ENCODE measurements around the gene AHSA1.
"Not testable (repeated sequence)": the region's sequence is repeated elsewhere in the genome, so short reads cannot be mapped to it uniquely, and the experiment has no call there.

AHSA1 gene

DNA sequence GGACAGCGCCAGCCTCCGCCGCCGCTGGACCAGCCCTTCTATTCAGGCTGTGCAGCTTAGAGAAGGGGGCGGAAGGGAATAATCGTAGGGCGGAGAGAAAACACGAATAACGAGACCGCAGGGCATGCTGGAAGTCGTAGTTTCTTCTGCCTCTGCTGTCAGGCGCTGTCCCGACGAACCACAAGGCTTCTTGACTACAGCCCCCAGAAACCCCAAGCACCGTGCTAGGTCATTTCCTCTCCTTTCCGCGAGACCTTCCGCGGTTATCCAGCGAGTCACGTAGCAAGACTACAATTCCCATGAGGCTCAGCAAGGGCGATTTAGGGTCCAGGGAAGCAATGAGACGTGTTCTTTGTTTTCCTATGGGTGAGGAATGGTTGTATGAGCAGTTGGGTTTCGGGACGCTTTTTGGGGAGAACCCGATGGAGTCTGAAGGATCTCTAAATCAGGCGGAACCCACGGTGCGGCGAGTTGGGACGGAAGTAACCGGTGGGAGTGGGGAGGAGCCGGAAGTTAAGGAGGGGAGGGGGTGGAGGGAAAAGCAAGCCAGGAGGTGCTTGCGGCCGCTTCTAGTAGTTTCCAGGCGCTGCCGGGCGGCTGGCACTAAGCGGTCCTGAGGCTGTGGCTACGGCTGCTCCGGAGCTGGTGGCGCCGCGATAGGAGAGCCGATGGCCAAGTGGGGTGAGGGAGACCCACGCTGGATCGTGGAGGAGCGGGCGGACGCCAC lies at the start of gene AHSA1, which contains the start of gene VIPAS39:
Gene AHSA1, plus strand, starts transcription at position 572 of the 727 bp plus-strand sequence. Its CDS starts 97 bp downstream, at position 669.
Gene VIPAS39, minus strand, starts transcription at position 80 of the 727 bp plus-strand sequence. CDS start 3,499 bp downstream, outside the sequence.
- peak; percentile 99 for DNase-seq (ENCODE audit: low spot score)

DNA sequence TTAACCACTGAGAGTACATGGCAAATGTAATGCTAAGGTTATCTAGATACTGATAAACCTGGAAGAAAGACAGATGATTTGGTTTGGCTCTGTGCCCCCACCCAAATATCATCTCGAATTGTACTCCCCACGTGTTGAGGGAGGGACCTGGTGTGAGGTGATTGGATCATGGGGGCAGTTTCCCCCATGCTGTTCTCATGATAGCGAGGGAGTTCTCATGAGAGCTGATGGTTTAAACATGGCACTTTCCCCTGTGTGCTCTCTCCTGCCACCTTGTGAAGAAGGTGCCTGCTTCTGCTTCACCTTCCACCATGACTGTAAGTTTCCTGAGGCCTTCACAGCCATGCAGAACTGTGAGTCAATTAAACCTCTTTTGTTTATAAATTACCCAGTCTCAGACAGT lies 48.8 kb upstream of the AHSA1 start:
- peak; percentile 18 for DNase-seq (ENCODE audit: low spot score)

DNA sequence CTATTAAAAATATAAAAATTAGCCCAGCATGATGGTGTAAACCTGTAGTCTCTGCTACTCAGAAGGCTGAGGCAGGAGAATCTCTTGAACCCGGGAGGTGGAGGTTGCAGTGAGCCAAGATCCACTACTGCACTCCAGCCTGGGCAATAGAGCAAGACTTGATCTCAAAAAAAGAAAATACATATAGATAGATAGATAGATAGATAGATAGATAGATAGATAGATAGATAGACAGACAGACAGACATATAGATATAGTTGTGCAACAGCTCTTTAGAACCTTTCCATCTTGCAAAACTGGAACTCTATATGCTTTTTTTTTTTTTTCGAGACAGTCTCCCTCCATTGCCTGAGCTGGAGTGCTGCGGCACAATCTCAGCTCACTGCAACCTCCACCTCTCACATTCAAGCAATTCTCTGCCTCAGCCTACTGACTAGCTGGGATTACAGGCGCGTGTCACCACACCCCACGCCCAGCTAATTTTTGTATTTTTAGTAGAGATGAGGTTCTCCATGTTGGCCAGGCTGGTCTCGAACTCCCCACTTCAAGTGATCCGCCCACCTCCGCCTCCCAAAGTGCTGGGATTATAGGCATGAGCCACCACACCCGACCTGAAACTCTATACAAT lies 42.4 kb upstream of the AHSA1 start:
- DNase-seq (ENCODE audit: low spot score), result not testable (repeated sequence)

GRCh38 chr14:77416098-77416497 lies 41.8 kb upstream of the AHSA1 start:
- not testable (repeated sequence) for DNase-seq (ENCODE audit: low spot score)

DNA sequence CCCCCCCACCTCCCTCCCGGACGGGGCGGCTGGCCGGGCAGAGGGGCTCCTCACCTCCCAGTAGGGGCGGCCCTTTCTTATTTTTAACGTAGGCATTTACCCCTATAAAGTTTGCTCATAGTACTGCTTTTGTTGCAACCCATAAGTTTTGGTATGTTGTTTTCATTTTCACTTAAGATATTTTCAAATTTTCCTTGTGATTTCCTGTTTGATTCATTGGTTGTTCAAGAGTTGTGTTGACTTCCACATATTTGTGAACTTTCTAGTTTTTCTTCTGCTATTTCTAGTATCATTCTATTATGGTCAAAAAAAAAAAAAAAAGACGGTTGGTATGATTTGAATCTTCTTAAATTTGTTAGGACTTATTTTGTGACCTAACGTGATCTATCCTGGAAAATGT lies 41.1 kb upstream of the AHSA1 start:
- DNase-seq (ENCODE audit: low spot score), result no peak

DNA sequence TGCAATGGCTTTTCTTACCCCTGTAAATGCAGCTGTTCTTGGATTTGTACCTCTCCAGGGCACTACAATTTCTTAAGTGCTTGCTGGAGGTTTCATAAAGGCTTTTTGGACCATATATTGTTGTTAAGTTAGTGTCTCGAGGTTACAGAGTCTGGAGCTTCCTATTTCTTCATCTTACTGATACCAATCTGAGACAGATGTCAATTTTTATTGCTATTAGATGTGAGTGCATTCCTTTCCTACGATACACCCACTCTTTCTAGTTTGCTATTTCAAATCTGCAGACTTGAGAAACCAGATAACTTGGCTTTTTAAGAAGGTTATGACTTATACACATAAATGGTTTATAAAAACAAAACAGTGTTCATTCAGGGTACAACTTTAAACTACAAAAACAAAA lies 36.7 kb upstream of the AHSA1 start:
- peak; percentile 5 for DNase-seq (ENCODE audit: low spot score)

DNA sequence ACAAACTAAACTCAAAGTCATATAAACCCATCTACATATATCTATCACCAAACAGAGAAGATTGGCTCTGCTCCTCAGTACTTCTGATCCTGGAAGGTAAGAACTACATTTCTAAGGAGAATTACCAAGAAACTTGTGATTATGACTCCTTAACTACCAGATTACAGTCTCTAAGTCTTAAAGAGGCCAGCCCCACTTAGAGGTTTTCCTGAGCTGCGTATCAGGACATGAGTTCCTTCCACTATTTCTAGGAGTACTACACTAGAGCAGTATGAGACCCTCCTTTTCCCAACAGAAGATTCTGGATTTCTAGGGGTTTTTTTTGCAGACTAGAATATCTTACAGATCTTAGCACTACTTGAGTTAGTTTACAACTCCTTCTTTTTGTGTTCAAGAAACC lies 34.5 kb upstream of the AHSA1 start, which contains the start of gene NOXRED1:
Gene NOXRED1, minus strand, starts transcription at position 101 of the 400 bp plus-strand sequence. CDS start 634 bp downstream, outside the sequence.
- DNase-seq (ENCODE audit: low spot score), result no peak

DNA sequence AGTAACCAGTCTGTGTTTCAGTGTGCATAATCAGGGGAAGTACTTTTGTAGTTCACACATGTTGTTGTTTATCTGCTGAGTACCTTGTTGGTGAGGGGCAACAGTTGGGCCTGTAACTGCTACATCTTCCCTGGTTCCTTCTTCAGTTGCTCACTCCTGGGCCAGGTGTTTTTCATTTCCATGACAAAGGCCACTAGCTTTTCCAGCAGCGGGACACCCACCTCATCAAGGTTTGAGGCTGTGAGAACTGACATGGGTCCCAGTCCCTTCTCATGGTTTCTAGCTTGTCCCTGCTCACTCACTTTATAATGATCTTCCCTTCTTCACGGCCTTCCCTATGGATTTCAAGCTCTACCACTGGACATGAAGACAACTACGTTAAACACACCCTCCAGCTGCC lies 33.0 kb upstream of the AHSA1 start:
- DNase-seq (ENCODE audit: low spot score), result no peak

- DNase-seq (ENCODE audit: low spot score), result no peak
Measured at GRCh38 chr14:77426396-77426795, 31.5 kb upstream of the AHSA1 start.

- peak; percentile 22 for DNase-seq (ENCODE audit: low spot score)
Measured at GRCh38 chr14:77436042-77436441, 21.9 kb upstream of the AHSA1 start.

DNA sequence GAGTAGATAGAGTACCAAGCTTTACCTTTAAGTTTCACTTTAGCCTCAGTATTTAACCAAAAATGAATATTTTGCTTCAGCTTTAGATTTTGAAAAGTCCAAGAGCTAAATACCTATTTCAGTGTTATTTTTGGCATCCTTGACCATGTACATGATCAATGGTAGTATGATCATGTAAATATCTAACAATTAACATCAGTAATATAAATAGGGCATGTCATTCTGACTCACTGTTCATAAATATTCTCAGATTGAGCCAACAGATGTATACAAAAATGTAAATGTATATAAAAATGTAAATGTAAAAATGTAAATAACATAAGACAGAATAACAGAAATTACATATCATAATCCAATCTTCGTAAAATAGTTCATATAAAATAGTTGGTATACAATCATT lies 19.3 kb upstream of the AHSA1 start:
- no peak for DNase-seq (ENCODE audit: low spot score)

DNA sequence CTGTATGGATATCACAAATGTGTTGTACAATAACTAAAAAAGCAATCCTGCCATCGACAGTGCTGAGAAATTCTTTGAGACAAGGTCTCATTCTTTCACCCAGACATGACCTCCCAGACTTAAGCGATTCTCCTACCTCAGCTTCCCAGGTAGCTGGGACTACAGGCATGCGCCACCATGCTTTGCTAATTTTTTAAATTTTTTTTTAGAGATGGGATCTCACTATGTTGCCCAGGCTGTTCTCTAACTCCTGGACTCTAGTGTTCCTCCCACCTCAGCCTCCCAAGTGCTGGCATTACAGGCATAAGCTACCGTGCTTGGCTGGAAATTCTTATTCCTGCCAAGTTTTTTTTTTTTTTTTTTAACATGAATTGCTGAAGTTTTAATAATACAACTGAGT lies 18.0 kb upstream of the AHSA1 start:
- DNase-seq (ENCODE audit: low spot score), result no peak

- no peak for DNase-seq (ENCODE audit: low spot score)
Measured at GRCh38 chr14:77442196-77442595, 15.7 kb upstream of the AHSA1 start.

DNA sequence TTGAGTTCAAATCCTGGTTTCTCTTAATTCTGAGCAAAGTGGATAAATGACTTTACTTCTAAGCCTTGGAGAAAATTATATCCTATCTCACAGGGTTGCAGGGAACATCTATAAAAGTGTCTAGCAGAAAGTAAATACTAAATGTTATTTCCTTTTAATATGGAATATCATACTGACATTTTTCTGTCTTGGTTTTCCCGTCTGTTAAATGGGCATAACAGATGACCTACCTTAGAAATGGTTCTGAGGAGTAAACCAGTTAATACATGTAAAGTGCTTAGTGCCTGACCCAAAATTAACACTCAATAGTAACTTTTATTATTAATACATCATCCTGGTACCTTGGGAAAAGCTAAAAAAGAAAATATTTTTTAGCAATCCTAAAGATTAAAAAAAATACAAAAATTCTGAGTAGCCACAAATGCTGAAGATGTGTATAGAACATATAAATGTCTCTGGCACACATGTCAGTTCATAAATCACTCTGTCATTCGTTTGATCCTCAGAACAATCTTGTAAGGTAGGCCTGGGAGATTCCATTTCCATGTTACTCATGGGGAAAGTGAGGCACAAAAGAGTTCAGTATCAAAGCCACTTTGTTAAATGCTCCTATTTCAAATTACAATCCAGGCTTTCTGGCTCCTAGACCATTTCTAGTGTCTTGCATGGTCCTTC lies 1.8 kb upstream of the AHSA1 start:
- DNase-seq (ENCODE audit: low spot score), result no peak

DNA sequence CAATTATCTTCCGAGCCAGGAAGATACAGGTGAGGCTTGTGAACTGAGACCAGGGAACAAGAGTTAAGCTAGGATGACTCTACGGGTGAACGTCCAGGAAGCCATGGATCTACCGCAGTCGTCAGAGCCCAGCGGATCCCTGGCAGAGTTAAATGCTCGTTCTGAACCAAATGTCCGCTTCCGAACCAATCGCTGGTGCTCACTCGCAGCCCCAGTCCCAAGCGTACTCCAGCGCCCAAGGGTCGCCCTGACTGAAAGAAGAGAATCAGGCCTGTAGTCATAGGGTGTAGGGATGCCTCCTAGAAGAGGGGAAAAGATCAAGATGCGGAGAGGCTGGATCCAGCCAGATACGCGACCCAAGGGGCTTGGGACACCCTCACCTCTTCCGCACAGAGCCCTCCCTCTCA lies 775 bp upstream of the AHSA1 start:
- DNase-seq (ENCODE audit: low spot score), result no peak

- DNase-seq (ENCODE audit: low spot score), result peak; percentile 54
Measured at GRCh38 chr14:77458249-77458950, 507 bp downstream of the AHSA1 start.

- DNase-seq (ENCODE audit: low spot score), result peak; percentile 72
Measured at GRCh38 chr14:77459072-77459723, 1.3 kb downstream of the AHSA1 start.

GRCh38 chr14:77467801-77468200 lies 9.9 kb downstream of the AHSA1 start:
- no peak for DNase-seq (ENCODE audit: low spot score)

DNA sequence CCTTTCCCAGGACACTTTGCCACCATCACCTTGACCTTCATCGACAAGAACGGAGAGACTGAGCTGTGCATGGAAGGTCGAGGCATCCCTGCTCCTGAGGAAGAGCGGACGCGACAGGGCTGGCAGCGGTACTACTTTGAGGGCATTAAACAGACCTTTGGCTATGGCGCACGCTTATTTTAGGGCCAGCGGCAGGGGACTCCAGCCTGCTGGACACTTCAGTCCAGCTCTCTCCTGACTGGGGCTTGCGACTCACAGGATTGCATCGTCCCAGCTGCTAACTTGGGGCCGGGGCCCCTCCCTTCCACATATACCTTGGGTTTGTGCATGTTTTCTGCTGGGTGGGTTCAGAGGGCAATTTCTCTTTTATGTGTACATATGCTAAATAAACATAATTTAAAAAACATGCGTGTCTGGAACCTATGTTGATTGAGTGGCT lies 11.2 kb downstream of the AHSA1 start:
- DNase-seq (ENCODE audit: low spot score), result no peak

- no peak for DNase-seq (ENCODE audit: low spot score)
Measured at GRCh38 chr14:77469539-77469938, 11.6 kb downstream of the AHSA1 start.

GRCh38 chr14:77470224-77470870 lies 12.5 kb downstream of the AHSA1 start:
- DNase-seq (ENCODE audit: low spot score), result no peak

Measured in kidney tubule cell (primary cell).